ENCODE data around the gene DHDH. TPM values are rescaled to one million over a fixed set of nuclear protein-coding genes. Genes with fewer than 3 reads are reported as not detected.

The DHDH gene
- polyA plus RNA-seq, 3 donors = 0.30 TPM; not detected in 2

DNA sequence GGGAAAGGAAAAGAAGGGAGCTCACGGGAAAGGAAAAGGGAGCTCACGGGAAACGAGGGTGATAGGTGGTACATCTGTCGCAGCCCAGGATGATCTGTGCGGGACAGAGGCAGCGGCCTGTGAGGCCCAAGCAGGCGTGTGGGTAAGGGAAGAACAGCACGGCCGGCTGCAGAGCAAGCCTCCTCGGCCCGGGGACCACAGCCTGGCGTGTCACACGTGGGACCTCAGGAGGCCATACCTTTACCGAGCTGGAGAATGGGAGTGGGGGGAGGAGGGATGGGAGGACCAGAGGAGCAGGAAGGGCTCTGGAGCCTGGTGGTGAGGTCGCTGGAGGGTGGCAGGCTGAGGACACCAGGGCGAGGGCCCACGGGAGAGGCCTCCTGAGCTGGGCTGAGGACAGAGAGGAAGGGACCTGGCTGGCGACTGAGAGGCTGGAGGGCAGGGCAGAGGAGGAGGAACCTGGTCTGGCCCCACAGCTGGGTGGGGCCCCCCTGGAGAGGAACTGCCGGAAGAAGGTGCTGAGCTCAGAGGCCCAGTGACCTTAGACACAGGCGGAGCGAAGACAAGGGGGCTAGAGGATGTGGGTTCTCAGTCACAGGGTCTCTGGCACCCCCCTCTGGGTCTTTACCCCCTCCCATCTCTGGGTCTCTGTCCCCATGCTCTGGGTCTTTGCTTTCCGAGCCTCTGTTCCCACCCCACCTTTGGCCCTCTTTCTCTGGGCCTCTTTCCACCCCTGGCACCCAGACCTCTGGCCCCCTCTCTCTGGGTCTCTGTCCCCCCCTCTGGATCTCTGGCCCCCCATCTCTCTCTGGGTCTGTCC lies 28.7 kb downstream of the DHDH start:
- WGBS, 3 donors = 44 to 49% (median 49%) methylated on average over 22 of the region's 22 CpGs
- peak overlapping the region; percentile 48 for H3K27ac ChIP-seq (ENCODE audit: low read depth, low read length)

DNA sequence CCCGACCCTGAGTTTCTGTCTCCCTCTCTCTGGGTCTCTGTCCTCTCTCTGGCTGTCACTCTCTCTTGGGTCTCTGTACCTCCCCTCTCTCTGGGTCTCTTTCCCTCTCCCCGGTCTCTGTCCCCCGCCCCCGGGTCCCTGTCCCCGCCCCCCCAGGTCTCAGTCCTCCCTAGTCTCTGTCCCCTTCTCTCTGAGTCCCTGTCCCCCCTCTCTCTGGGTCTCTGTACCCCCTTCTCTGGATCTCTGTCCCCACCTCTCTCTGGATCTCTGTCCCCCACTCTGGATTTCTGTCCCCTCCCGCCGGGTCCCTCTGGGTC lies 29.3 kb downstream of the DHDH start:
- H3K27ac ChIP-seq (ENCODE audit: low read depth, low read length) = peak overlapping the region; percentile 48
- 38 to 54% (median 45%) methylated on average over 4 to 7 of the region's 7 CpGs for WGBS, 3 donors

DNA sequence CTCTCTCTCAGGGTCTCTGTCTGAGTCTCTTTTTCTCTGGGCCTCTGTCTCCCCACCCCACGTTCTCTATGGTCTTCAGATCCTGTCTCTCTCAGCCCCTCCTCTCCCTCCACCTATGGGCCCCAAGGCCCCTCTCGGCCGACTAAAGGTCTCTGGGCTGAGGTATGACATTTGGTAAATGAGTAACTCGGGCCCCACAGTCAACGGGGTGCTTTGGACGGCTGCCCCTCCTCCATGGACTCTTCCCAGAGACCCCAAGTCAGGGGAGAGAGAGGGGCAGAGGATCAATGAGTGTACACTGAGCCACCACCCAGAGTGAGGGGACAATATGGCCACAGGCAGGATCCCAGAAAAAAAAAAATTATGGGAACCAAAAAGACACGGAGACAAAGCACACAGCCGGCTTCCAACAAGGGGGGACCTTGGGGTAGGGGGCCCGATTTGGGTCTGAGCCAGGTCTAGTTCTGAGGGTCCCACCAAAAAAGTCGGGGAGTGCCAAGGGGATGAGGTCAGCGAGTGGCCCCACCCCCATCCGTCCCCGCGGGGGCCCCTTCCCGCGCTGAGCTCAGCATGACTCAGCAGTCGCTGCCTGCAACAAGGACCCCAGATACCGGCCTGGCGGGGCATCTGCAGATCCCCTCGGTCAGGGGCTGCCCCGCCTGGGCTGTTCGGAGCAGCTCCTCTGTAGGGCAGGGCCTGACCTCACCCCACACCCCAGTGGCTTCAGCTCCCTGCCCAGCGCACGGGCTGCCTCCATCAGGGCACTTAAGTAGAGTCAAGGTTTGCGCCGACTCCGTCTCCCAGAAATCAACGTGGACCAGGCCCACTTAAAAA lies 30.1 kb downstream of the DHDH start:
- peak overlapping the region; percentile 4 for H3K27ac ChIP-seq (ENCODE audit: low read depth, low read length)
- WGBS, 3 donors = 10 to 13% (median 12%) methylated on average over 22 to 28 of the region's 28 CpGs

DNA sequence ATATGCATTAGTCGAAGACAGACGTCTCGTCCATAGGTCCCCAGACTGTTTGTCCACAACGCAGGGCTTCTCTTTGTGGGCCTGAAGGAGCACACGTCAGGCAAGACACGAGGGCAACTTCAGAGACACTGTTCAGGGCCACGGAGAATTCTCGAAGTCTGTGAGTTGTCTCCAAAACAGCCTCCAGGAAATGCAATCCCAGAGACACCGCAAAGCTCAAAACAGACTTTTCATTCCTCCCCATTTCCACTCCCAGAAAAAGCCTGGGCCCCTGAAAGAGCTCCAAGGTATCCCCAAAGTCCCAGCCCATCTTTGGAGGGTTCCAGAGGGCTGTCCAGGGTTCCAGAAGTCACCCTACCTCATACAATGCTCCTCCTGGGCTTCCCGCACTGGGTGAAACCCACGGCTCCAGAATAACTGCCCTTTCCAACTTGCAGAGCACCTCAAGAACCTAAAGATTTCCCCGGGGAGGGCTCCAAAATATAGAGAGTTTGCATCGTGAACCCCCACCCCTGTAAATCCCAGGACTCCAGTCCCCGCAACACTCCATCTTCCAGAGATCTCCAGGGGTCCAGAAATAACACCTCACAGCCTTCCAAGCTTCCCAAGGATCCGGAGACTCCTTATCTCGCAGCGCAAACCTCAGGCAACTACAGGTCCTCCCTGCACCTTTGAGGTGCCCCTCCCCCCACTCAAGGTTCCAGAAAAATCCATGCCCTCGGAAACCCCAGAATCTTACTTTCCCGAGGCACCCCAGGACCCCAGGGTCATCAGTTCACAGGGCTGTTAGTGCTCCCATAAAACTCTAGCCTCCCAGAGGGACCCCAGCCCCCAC lies 30.9 kb downstream of the DHDH start:
- H3K27ac ChIP-seq (ENCODE audit: low read depth, low read length) = peak overlapping the region; percentile 13
- 19 to 29% (median 20%) methylated on average over 19 of the region's 19 CpGs for WGBS, 3 donors

DNA sequence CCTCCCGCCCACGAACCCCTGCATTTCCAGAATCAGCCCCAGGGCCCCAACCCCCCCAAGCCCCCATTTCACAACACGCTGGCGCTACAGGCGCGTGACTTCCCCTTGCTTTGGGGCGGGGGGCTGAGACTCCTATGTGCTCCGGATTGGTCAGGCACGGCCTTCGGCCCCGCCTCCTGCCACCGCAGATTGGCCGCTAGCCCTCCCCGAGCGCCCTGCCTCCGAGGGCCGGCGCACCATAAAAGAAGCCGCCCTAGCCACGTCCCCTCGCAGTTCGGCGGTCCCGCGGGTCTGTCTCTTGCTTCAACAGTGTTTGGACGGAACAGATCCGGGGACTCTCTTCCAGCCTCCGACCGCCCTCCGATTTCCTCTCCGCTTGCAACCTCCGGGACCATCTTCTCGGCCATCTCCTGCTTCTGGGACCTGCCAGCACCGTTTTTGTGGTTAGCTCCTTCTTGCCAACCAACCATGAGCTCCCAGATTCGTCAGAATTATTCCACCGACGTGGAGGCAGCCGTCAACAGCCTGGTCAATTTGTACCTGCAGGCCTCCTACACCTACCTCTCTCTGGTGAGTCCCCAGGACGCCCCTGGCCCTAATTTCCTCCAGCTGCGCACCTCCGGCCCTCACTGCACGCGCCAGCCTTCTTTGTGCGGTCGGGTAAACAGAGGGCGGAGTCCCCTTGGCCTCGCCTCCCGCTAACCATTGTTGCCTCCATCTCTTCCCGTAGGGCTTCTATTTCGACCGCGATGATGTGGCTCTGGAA lies 31.7 kb downstream of the DHDH start, which contains the start of gene FTL:
Gene FTL (plus strand): TSS at position 270 of the 766 bp plus-strand sequence. CDS start 199 bp downstream, at position 469.
- 0 to 1% (median 0%) methylated on average over 50 to 52 of the region's 52 CpGs for WGBS, 3 donors
- H3K27ac ChIP-seq (ENCODE audit: low read depth, low read length) = peak within 1 kb of the TSS; percentile 51

DNA sequence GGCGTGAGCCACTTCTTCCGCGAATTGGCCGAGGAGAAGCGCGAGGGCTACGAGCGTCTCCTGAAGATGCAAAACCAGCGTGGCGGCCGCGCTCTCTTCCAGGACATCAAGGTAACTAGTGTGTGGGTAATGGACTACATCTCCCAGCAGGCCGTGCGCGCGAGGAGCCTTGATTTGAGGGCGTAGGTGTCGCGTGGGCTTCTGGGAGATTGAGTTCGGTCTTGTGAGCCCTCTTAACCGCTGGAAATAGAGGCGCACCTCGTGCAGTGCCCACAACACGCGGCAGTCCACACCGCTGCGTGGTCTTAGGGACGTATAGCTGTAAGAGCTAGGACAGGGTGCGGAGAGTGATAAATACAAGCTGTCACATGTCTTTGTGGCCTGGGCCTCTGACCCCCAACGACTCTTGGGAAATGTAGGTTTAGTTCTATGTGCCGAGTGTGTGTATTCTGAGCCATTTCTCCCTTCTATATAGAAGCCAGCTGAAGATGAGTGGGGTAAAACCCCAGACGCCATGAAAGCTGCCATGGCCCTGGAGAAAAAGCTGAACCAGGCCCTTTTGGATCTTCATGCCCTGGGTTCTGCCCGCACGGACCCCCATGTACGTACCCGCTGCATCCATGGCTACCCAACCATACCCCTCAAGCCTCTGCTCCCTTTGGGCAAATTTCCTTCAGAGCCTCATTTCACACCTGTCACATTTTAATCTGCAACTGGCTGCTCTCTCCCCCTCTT lies 32.5 kb downstream of the DHDH start:
- H3K27ac ChIP-seq (ENCODE audit: low read depth, low read length) = no peak overlapping the region
- WGBS, 3 donors = 9 to 11% (median 10%) methylated on average over 36 of the region's 36 CpGs

DNA sequence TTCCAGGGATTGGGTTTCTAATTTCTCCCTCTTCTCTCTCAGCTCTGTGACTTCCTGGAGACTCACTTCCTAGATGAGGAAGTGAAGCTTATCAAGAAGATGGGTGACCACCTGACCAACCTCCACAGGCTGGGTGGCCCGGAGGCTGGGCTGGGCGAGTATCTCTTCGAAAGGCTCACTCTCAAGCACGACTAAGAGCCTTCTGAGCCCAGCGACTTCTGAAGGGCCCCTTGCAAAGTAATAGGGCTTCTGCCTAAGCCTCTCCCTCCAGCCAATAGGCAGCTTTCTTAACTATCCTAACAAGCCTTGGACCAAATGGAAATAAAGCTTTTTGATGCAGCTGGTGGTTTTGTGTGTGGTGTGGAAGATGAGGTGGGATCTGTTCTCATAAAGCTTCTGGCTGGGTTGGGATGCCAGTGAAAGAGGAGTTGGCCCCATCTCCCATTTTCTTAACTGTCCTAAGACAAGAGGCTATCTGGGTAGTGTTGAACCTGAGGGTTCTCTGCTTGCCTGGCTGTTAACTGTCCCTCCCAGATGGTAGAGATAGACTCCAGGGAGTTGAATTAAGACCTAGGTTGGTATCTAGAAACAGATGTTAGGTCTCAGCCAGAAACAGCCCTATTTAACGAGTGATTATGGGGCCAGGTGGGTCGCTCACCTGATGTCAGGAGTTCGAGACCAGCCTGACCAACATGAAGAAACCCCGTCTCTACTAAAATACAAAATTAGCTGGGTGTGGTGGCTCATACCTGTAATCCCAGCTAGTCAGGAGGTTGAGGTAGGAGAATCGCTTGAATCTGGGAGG lies 33.2 kb downstream of the DHDH start:
- H3K27ac ChIP-seq (ENCODE audit: low read depth, low read length) = no peak overlapping the region
- 78 to 89% (median 80%) methylated on average over 10 of the region's 10 CpGs for WGBS, 3 donors

DNA sequence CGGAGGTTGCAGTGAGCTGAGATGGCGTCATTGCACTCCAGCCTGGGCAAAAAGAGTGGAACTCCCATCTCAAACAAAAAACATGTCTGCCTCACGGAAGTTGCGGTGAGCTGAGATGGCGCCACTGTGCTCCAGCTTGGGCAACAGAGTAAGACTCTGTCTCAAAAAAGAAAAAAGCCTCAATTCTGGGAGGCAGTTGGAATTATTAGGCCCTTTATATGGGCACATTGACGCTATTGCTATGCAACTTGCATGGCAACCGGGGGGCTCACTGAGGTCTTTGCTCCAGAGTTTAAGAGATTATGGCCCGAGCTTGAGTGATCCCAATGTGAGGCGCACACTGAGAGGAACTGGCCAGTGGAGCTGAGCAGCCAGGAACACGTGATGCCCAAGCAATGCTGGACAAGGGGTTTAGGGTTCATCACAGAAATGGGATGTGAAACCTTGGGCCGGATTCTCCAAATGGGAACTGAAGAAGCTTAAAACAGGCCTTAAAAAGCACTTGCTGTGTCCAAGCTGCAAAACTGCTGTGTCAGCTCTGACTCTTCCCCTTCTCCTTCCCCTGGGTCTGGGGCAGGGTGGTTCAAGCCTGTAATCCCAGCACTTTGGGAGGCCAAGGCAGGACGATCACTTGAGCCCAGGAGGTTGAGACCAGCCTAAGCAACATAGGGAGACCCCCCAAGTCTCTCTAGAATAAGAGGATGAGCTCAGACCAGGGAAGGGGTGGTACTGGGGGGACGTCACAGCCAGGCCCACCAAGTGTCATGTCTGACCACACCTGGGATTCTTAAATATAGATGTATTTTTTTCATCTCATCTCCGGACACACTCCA lies 34.1 kb downstream of the DHDH start:
- 67 to 88% (median 67%) methylated on average over 14 of the region's 14 CpGs for WGBS, 3 donors
- H3K27ac ChIP-seq (ENCODE audit: low read depth, low read length) = no peak overlapping the region

DNA sequence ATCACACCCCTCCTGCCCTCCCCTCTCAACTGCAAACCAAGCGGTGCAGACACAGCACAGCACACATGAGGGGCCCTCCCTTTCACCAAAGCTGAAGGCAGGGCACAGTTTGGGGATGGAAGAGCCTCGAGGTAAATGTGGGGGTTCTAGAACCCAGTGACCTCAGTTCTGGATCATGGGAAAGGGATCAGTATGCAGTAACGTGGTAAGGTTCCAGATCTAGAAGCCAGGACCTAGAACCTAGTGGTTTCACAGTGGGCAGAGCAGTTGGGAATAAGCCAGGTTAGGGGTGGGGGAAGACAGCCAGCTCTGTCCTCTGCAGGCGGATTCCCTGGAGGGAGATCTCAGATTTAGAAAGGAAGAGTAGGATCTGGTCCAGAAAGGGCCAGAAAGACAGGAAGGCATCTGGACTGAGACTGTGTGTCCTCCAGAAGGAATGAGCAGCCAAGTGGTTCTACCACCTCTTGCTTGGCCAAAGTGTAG lies 34.7 kb downstream of the DHDH start:
- WGBS, 3 donors = 54 to 64% (median 60%) methylated on average over 4 of the region's 4 CpGs
- no peak overlapping the region for H3K27ac ChIP-seq (ENCODE audit: low read depth, low read length)

DNA sequence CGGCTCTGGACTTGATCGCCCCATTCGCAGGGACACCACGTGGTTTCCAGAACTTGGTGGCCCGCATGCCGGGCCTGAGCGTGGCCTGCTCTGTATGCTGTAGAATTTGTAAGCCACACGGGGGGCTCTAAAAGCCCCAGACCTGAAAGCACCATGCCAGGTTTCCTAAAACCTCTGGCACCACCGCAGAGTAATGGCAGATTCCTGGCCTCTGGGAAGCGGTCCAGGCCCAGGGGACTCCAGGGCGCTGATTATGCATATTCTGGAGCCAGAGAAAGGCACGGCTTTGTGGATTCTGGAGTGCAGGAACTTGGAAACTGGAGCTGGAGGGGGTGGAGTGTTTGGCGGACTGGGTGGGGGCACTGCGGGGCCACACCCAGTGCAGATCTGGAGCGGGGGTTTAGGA lies 35.3 kb downstream of the DHDH start:
- H3K27ac ChIP-seq (ENCODE audit: low read depth, low read length) = no peak overlapping the region
- 79 to 84% (median 82%) methylated on average over 15 of the region's 15 CpGs for WGBS, 3 donors

DNA sequence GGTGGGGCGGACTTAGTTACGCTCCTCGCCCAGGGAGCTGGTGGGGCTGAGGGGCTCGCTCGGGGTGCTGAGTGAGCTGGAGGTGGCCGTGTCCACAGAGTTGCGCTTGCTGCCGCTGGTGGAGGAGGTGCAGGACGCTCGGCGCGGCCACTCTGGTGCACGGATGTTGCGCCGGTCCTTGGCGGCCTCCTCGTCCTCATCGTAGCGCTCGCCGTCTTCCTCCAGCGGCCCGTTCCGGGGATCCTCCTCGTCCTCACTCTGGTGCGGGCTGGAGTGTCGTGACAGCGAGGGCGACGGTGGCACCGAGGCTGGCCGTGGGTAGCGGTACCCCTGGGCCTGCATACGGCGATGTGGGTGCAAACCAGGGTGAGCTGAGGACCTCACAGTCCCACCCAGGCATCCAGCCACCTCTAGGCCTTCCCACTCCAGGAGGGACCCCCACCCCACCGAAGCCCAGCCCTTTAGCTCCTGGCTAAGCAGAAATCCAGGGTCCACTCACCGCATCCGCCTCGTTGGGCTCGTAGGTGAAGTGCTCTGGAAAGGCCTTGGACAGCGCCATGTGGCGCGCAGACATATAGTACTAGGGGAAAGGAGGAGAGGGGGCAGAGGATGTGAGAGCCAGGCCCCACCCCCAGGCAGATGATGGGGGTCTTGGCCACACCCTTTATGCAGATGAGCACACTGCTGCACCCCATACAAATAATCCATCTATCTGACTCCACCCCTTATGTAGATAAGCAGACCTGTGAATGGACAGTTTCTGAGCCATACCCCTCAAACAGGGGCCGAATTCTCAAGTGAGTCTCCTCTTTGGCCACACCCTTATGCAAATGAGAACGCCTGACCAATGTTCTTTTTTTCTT lies 36.0 kb downstream of the DHDH start:
- WGBS, 3 donors = 94 to 95% (median 95%) methylated on average over 42 to 45 of the region's 45 CpGs
- H3K27ac ChIP-seq (ENCODE audit: low read depth, low read length) = no peak overlapping the region

DNA sequence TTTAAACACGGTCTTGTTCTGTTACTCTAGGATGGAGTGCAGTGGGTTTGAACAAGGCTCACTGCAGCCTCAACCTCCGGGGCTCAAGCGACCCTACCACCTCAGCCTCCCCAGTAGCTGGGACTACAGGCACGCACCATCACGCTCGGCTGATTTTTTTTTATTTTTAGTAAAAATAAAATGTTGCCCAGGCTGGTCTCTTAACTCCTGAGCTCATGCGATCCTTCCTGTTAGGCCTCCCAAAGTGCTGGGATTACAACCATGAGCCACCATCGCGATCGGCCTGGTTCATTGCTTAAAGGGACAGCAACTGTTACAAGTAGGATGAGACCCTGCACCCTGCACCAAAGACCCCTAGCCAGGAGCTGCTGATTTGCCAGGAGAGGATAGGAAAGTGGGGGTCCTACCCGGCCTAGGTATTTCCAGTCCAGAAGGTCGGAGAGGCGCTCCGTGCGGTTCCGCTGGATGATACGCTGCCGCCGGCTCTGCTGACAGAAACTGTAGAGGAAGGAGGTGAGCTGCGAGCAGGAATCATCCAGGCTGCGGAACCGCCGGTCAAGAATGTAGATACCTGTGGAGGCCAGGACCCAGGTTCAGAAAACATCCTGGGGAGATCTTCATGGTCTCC lies 36.8 kb downstream of the DHDH start:
- H3K27ac ChIP-seq (ENCODE audit: low read depth, low read length) = no peak overlapping the region
- 90 to 92% (median 92%) methylated on average over 23 of the region's 23 CpGs for WGBS, 3 donors

DNA sequence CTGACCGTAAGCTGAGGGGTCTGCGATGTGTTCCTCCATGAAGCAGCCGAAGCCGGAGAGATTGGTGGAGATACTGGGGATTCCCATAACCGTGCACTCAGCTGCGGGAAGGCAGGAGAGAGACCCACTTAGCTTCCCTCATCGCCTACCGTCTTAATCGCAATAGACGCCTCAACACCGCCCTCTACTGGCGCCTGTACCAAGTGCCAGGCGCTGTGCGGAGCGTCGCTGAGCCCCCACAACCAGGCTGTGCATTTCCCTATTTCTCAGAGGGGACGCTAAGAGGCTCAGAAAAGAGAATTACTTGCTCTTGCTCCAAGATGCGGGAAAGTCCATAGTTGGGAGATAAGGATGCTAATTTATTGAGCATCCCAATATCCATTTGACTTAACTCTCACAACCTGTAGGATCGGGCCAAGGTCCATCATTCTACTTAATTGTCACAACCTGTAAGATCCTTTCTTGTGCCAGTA lies 37.5 kb downstream of the DHDH start:
- H3K27ac ChIP-seq (ENCODE audit: low read depth, low read length) = no peak overlapping the region
- WGBS, 3 donors = 19 to 21% (median 19%) methylated on average over 19 of the region's 19 CpGs
